Stimulated activated CD8-positive, alpha-beta memory T cell treated with anti-CD3 and anti-CD28 coated beads, Interleukin-4, amount 100 ng/mL, for 4 hours (primary cell): ENCODE measurements around the gene TBC1D20.
"Not testable (repeated sequence)": the region's sequence is repeated elsewhere in the genome, so short reads cannot be mapped to it uniquely, and the experiment has no call there.

Source experiments
- DNase-seq, 2 donors: peaks; one replicate each; pipeline ENCODE4 v3.0.0-alpha.2; 2020; ENCODE audit warnings: low read depth in 2 of 2, low spot score in 1 of 2

Gene TBC1D20

GRCh38 chr20:475463-476357 is 13.4 kb upstream of the TBC1D20 start:
- no peak for DNase-seq

GRCh38 chr20:474581-474980 is 12.2 kb upstream of the TBC1D20 start:
- no peak for DNase-seq

GRCh38 chr20:472889-473292 is 10.6 kb upstream of the TBC1D20 start:
- DNase-seq = no peak

- no peak for DNase-seq
Observed at GRCh38 chr20:472137-472846, 10.0 kb upstream of the TBC1D20 start.

GRCh38 chr20:469746-470490 is 7.6 kb upstream of the TBC1D20 start:
- no peak for DNase-seq

GRCh38 chr20:467755-468154 is 5.4 kb upstream of the TBC1D20 start:
- no peak for DNase-seq

GRCh38 chr20:461254-462198 is 807 bp downstream of the TBC1D20 start:
- DNase-seq = peak in 1 of 2 donors; percentile 18

GRCh38 chr20:460707-461106 is 1.6 kb downstream of the TBC1D20 start:
- no peak for DNase-seq

GRCh38 chr20:460180-460579 is 2.2 kb downstream of the TBC1D20 start:
- no peak for DNase-seq

- no peak for DNase-seq
Observed at GRCh38 chr20:458776-459175, 3.6 kb downstream of the TBC1D20 start.

GRCh38 chr20:454951-455350 is 7.4 kb downstream of the TBC1D20 start:
- no peak for DNase-seq

- not testable (repeated sequence) for DNase-seq
Observed at GRCh38 chr20:452021-452420, 10.3 kb downstream of the TBC1D20 start.

- no peak for DNase-seq
Observed at GRCh38 chr20:445514-446336, 16.6 kb downstream of the TBC1D20 start.

- DNase-seq = no peak
Observed at GRCh38 chr20:444862-445426, 17.4 kb downstream of the TBC1D20 start.

- no peak for DNase-seq
Observed at GRCh38 chr20:444117-444516, 18.2 kb downstream of the TBC1D20 start.

- no peak for DNase-seq
Observed at GRCh38 chr20:443223-443775, 19.0 kb downstream of the TBC1D20 start.

- no peak for DNase-seq
Observed at GRCh38 chr20:440636-441035, 21.7 kb downstream of the TBC1D20 start.

GRCh38 chr20:440148-440547 is 22.2 kb downstream of the TBC1D20 start:
- no peak for DNase-seq
